Activated naive CD4-positive, alpha-beta T cell treated with anti-CD3 and anti-CD28 coated beads, Interleukin-2, amount 50 U/mL, for 72 hours (primary cell): ENCODE measurements around the gene TMEM19. TPM values are rescaled to one million over a fixed set of nuclear protein-coding genes. Genes with fewer than 3 reads are reported as not detected.
A peak's percentile ranks its signal among the peaks of the same experiment; 100 is the strongest.

Experiments
- ATAC-seq, 2 donors: fragments of 150-1000 bp; cut with Tn5 transposase; 2 replicates each; pipeline ENCODE4 v1.10.0; 2021; ENCODE audit warnings: mild to moderate bottlenecking in 2 of 2, moderate library complexity in 2 of 2
- DNase-seq, 2 donors: peaks; one replicate each; pipeline ENCODE4 v3.0.0; 2021 to 2022; ENCODE audit warnings: low spot score in 2 of 2
- H3K27ac Mint-ChIP-seq, 2 donors: one replicate each; pipeline ENCODE4 v1.8.0; 2022; ENCODE audit warnings: mild to moderate bottlenecking in 2 of 2, mixed read lengths in 2 of 2
- H3K36me3 Mint-ChIP-seq, 2 donors: one replicate each; pipeline ENCODE4 v1.8.0; 2022; ENCODE audit warnings: mixed read lengths in 2 of 2
- H3K9me3 Mint-ChIP-seq, 2 donors: one replicate each; pipeline ENCODE4 v1.8.0; 2022; ENCODE audit warnings: mixed read lengths in 2 of 2
- total RNA-seq, 2 donors: library from RNA; stranded (reverse); gene quantifications; one replicate each; pipeline ENCODE4 v1.2.3, GENCODE V29; 2022

The TMEM19 gene
- total RNA-seq, 2 donors from 2014 or later: 13.7 to 15.1 TPM

GRCh38 chr12:71727958-71728357 is 42.1 kb downstream of the TMEM19 start:
- no peaks in the 10 kb centered on the region for H3K36me3 Mint-ChIP-seq
- ATAC-seq: no peak
- no peak for DNase-seq
- H3K27ac Mint-ChIP-seq: no peak overlapping the region
- H3K9me3 Mint-ChIP-seq: no peaks in the 10 kb centered on the region

GRCh38 chr12:71730936-71731335 is 45.1 kb downstream of the TMEM19 start:
- H3K36me3 Mint-ChIP-seq: no peaks in the 10 kb centered on the region
- H3K9me3 Mint-ChIP-seq: no peaks in the 10 kb centered on the region
- DNase-seq: no peak
- H3K27ac Mint-ChIP-seq: no peak overlapping the region
- ATAC-seq: no peak

- Mint-ChIP-seq H3K36me3 (no peaks in the 10 kb centered on the region), H3K9me3 (no peaks in the 10 kb centered on the region), H3K27ac (no peak overlapping the region)
- no peak for ATAC-seq
- DNase-seq: no peak
These were observed 45.8 kb downstream of the TMEM19 start for GRCh38 chr12:71731439-71732356.

- H3K27ac Mint-ChIP-seq: no peak overlapping the region
- H3K9me3 Mint-ChIP-seq: no peaks in the 10 kb centered on the region
- ATAC-seq (no peak), DNase-seq (no peak)
- no peaks in the 10 kb centered on the region for H3K36me3 Mint-ChIP-seq
These were observed 46.5 kb downstream of the TMEM19 start for GRCh38 chr12:71732357-71732712.

- Mint-ChIP-seq H3K36me3 (no peaks in the 10 kb centered on the region), H3K27ac (no peak overlapping the region), H3K9me3 (no peaks in the 10 kb centered on the region)
- no peak for DNase-seq
- ATAC-seq: no peak
These were observed 51.3 kb downstream of the TMEM19 start for GRCh38 chr12:71737197-71737596.

- ATAC-seq: no peak
- no peaks in the 10 kb centered on the region for H3K9me3 Mint-ChIP-seq
- H3K36me3 Mint-ChIP-seq: no peaks in the 10 kb centered on the region
These were observed 57.1 kb downstream of the TMEM19 start for GRCh38 chr12:71742998-71743397.

GRCh38 chr12:71744522-71745300 is 58.8 kb downstream of the TMEM19 start:
- DNase-seq (no peak), ATAC-seq (no peak)
- no peaks in the 10 kb centered on the region for H3K36me3 Mint-ChIP-seq
- H3K27ac Mint-ChIP-seq: no peak overlapping the region
- no peaks in the 10 kb centered on the region for H3K9me3 Mint-ChIP-seq

More at GRCh38 chr12:71742998-71743397, 57.1 kb downstream of the TMEM19 start:
- no peak for DNase-seq
- no peak overlapping the region for H3K27ac Mint-ChIP-seq

GRCh38 chr12:71746974-71747611 is 61.2 kb downstream of the TMEM19 start:
- no peaks in the 10 kb centered on the region for H3K36me3 Mint-ChIP-seq
- H3K27ac Mint-ChIP-seq: no peak overlapping the region
- no peaks in the 10 kb centered on the region for H3K9me3 Mint-ChIP-seq
- DNase-seq (peak in 1 of 2 donors; percentile 44), ATAC-seq (peak; percentile 73 to 77)

- no peak for ATAC-seq
- Mint-ChIP-seq H3K9me3 (no peaks in the 10 kb centered on the region), H3K27ac (no peak overlapping the region), H3K36me3 (no peaks in the 10 kb centered on the region)
- no peak for DNase-seq
These were observed 62.4 kb downstream of the TMEM19 start for GRCh38 chr12:71748081-71748850.

GRCh38 chr12:71749666-71750065 is 63.8 kb downstream of the TMEM19 start:
- Mint-ChIP-seq H3K27ac (no peak overlapping the region), H3K36me3 (no peaks in the 10 kb centered on the region), H3K9me3 (no peaks in the 10 kb centered on the region)
- ATAC-seq: no peak
- DNase-seq: no peak

GRCh38 chr12:71752891-71753290 is 67.0 kb downstream of the TMEM19 start:
- no peak for ATAC-seq
- no peaks in the 10 kb centered on the region for H3K9me3 Mint-ChIP-seq
- DNase-seq: no peak
- no peak overlapping the region for H3K27ac Mint-ChIP-seq
- H3K36me3 Mint-ChIP-seq: peaks cover 17 to 26% of the 10 kb centered on the region in 2 donors

Other genes starting within 250 kb of the TMEM19 start
- gene LGR5, start 246.3 kb upstream of the TMEM19 start, total RNA-seq: not detected
- 10 to 100 TPM; 71.3 to 88.8 TPM for gene ZFC3H1, start 22.2 kb upstream of the TMEM19 start, total RNA-seq
- 1 to 10 TPM; 7.2 to 7.8 TPM for gene THAP2, start 21.8 kb upstream of the TMEM19 start, total RNA-seq
- gene RAB21, start 68.8 kb downstream of the TMEM19 start, total RNA-seq: 10 to 100 TPM; 62.6 to 88.4 TPM
- gene TBC1D15, start 153.7 kb downstream of the TMEM19 start, total RNA-seq: 100 to 1,000 TPM in 1 of 2 donors, 10 to 100 TPM in 1; 70.9 to 152 TPM